ENCODE results near the gene RNF168.
A peak's percentile ranks its signal among the peaks of the same experiment; 100 is the strongest.

GRCh38 chr3:196528639-196529233, 25.2 kb upstream of the RNF168 start:
- no peak for TF ChIP-seq EP300 (IDR thresholded peaks at IDR 0.05)
- TF ChIP-seq, protein P1, sequence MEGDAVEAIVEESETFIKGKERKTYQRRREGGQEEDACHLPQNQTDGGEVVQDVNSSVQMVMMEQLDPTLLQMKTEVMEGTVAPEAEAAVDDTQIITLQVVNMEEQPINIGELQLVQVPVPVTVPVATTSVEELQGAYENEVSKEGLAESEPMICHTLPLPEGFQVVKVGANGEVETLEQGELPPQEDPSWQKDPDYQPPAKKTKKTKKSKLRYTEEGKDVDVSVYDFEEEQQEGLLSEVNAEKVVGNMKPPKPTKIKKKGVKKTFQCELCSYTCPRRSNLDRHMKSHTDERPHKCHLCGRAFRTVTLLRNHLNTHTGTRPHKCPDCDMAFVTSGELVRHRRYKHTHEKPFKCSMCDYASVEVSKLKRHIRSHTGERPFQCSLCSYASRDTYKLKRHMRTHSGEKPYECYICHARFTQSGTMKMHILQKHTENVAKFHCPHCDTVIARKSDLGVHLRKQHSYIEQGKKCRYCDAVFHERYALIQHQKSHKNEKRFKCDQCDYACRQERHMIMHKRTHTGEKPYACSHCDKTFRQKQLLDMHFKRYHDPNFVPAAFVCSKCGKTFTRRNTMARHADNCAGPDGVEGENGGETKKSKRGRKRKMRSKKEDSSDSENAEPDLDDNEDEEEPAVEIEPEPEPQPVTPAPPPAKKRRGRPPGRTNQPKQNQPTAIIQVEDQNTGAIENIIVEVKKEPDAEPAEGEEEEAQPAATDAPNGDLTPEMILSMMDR (IDR thresholded peaks at IDR 0.05): peak; percentile 52 to 78 (median 77)
